Measurements from ENCODE around the gene CHRNB4.

CHRNB4 gene

DNA sequence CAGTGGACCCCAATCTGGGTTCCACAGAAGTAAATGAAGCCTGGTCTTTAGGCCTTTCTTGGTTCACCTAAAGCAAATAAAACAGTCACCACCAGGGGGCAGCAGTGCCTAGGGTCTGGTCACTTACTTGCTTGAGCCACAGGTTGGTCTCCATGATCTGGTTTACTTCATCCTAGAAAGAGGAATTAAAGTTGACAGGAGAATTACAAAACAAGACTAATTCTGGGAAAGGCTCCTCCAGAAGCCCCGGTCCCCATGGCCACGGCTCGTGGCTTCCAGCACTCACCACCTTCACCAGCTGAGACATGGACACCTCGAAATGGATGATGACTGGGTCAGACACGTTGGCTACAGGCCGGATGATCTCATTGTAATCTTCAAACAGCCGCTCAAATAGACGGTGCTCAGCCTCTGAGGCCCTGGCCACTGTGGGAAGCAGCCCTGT, 22.5 kb downstream of the CHRNB4 start:
- no peak overlapping the region for H3K4me3 ChIP-seq (ENCODE audit: low read depth, low read length)
- DNase-seq (ENCODE audit: low read depth): peak; percentile 87
- TF ChIP-seq MYC (IDR thresholded peaks at IDR 0.05; ENCODE audit: low read depth, low read length) (0 out of 2 replicates have a peak, but pooled peaks have one; percentile 39), MAX (IDR thresholded peaks at IDR 0.05; ENCODE audit: low read depth, low read length) (peak; percentile 48; the same call in 1 of the 2 replicates), POLR2A (IDR thresholded peaks at IDR 0.05; ENCODE audit: extremely low read depth, insufficient read length) (no peak)
- TF ChIP-seq, protein P1, sequence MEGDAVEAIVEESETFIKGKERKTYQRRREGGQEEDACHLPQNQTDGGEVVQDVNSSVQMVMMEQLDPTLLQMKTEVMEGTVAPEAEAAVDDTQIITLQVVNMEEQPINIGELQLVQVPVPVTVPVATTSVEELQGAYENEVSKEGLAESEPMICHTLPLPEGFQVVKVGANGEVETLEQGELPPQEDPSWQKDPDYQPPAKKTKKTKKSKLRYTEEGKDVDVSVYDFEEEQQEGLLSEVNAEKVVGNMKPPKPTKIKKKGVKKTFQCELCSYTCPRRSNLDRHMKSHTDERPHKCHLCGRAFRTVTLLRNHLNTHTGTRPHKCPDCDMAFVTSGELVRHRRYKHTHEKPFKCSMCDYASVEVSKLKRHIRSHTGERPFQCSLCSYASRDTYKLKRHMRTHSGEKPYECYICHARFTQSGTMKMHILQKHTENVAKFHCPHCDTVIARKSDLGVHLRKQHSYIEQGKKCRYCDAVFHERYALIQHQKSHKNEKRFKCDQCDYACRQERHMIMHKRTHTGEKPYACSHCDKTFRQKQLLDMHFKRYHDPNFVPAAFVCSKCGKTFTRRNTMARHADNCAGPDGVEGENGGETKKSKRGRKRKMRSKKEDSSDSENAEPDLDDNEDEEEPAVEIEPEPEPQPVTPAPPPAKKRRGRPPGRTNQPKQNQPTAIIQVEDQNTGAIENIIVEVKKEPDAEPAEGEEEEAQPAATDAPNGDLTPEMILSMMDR (IDR thresholded peaks at IDR 0.05; ENCODE audit: low read depth, low read length): peak; percentile 76

- no peak overlapping the region for H3K4me3 ChIP-seq (ENCODE audit: low read depth, low read length)
- TF ChIP-seq MAX (IDR thresholded peaks at IDR 0.05; ENCODE audit: low read depth, low read length): no peak
- DNase-seq (ENCODE audit: low read depth): no peak
These were observed 22.9 kb downstream of the CHRNB4 start for GRCh38 chr15:78618064-78618463.

GRCh38 chr15:78617516-78617915, 23.5 kb downstream of the CHRNB4 start:
- no peak for DNase-seq (ENCODE audit: low read depth)
- TF ChIP-seq, protein P1 (IDR thresholded peaks at IDR 0.05; ENCODE audit: low read depth, low read length): no peak
- TF ChIP-seq POLR2A (IDR thresholded peaks at IDR 0.05; ENCODE audit: extremely low read depth, insufficient read length) (no peak), MYC (IDR thresholded peaks at IDR 0.05; ENCODE audit: low read depth, low read length) (no peak)
- H3K4me3 ChIP-seq (ENCODE audit: low read depth, low read length): no peak overlapping the region

- no peak for TF ChIP-seq POLR2A (IDR thresholded peaks at IDR 0.05; ENCODE audit: extremely low read depth, insufficient read length)
- no peak for TF ChIP-seq MAX (IDR thresholded peaks at IDR 0.05; ENCODE audit: low read depth, low read length)
- TF ChIP-seq MYC (IDR thresholded peaks at IDR 0.05; ENCODE audit: low read depth, low read length): no peak
- TF ChIP-seq, protein P1 (IDR thresholded peaks at IDR 0.05; ENCODE audit: low read depth, low read length): no peak
- H3K4me3 ChIP-seq (ENCODE audit: low read depth, low read length): no peak overlapping the region
- DNase-seq (ENCODE audit: low read depth): no peak
These were observed 23.9 kb downstream of the CHRNB4 start for GRCh38 chr15:78617076-78617475.

DNA sequence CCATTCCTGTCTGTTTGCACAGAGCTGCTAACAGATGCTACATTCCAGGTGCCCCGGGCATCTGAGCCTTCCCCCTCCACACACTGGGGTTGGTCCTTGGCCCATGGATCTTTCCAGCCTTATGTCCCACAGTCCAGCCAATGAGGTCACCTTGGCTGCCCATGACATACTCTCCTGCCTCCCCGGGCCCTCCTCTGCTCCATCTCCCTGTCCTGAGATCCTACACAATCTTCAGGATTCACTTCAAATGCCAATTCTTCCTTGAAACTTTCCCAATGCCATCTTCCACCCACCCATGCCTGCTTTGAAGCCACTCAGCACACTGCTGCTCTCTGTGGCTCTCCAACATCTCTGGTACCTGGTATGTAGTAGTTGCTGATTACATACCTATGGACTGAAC, 24.5 kb downstream of the CHRNB4 start:
- DNase-seq (ENCODE audit: low read depth): no peak
- H3K4me3 ChIP-seq (ENCODE audit: low read depth, low read length): no peak overlapping the region
- TF ChIP-seq, protein P1 (IDR thresholded peaks at IDR 0.05; ENCODE audit: low read depth, low read length): no peak
- no peak for TF ChIP-seq MYC (IDR thresholded peaks at IDR 0.05; ENCODE audit: low read depth, low read length)
- no peak for TF ChIP-seq MAX (IDR thresholded peaks at IDR 0.05; ENCODE audit: low read depth, low read length)
- TF ChIP-seq POLR2A (IDR thresholded peaks at IDR 0.05; ENCODE audit: extremely low read depth, insufficient read length): no peak

DNA sequence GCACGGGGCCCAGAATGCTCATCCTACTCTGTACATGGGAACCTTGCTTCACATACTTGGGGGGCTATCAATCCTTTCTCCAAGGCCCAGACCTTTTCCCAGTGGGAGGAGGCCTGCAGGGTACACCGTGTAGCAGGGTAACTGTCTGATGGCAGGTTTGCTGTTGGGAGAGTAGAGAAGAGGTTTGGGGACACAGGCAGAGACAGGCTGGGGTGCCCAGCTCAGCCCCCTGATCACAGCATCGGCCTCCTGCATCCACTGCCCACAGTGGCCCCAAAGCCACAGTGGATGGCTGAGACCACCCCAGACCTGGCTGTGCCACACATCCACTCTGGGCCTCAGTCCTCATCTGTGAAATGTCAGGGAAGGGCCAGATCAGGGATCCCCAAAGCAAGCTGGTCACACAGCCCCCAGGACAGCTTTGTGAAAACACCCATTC, 25.8 kb downstream of the CHRNB4 start:
- no peak overlapping the region for H3K4me3 ChIP-seq (ENCODE audit: low read depth, low read length)
- DNase-seq (ENCODE audit: low read depth): no peak
- TF ChIP-seq, protein P1 (IDR thresholded peaks at IDR 0.05; ENCODE audit: low read depth, low read length): no peak
- TF ChIP-seq MYC (IDR thresholded peaks at IDR 0.05; ENCODE audit: low read depth, low read length): no peak
- TF ChIP-seq POLR2A (IDR thresholded peaks at IDR 0.05; ENCODE audit: extremely low read depth, insufficient read length): no peak
- TF ChIP-seq MAX (IDR thresholded peaks at IDR 0.05; ENCODE audit: low read depth, low read length): no peak
